HEK293 (cell line): ENCODE data around the gene HHAT.

Experiments
- CTCF ChIA-PET: fragments of 350-600 bp; formaldehyde crosslinking; extraction: SDS; loops from one replicate; lab custom pipeline; 2021; ENCODE audit warnings: antibody characterized with exemption; lab: Yijun Ruan, JAX
- POLR2A ChIA-PET: fragments of 300-600 bp; formaldehyde crosslinking; extraction: SDS; loops from one replicate; lab custom pipeline; 2020; ENCODE audit warnings: antibody characterized with exemption, inconsistent platforms; lab: Yijun Ruan, JAX
- H3K27ac ChIP-seq: fragments of 200-500 bp; sonication (Bioruptor generic); 2 replicates; pipeline ENCODE4 v1.5.1; 2014; ENCODE audit warnings: low read depth, low read length, control low read depth, inconsistent platforms; ENCODE audit errors: extremely low read depth
- H3K36me3 ChIP-seq, 2 experiments: fragments of 200-500 bp in 1 of 2; sonication (Bioruptor generic) in 1 of 2; 1 replicate in 1 of 2; 2 replicates in 1 of 2; pipeline ENCODE4 v1.5.1; 2014 to 2017; ENCODE audit warnings: inconsistent platforms in 2 of 2, low read length in 2 of 2; ENCODE audit not compliant: control insufficient read depth in 2 of 2, insufficient read depth in 1 of 2
- H3K4me1 ChIP-seq: fragments of 200-500 bp; sonication (Bioruptor generic); 2 replicates; pipeline ENCODE4 v1.5.1; 2014; ENCODE audit warnings: mild to moderate bottlenecking, low read length, inconsistent platforms; ENCODE audit not compliant: control insufficient read depth, insufficient read depth
- H3K4me3 ChIP-seq: 2 replicates; pipeline ENCODE4 v1.5.1; 2011; ENCODE audit warnings: low read depth, mild to moderate bottlenecking, control low read depth, low read length, moderate library complexity
- H3K9me3 ChIP-seq: fragments of 200-500 bp; sonication (Bioruptor generic); 2 replicates; pipeline ENCODE4 v1.5.1; 2014; ENCODE audit warnings: low read depth, low read length, inconsistent platforms; ENCODE audit not compliant: control insufficient read depth, insufficient read depth
- AEBP2 ChIP-seq: fragments of 450-650 bp; formaldehyde crosslinking; IDR thresholded peaks from 2 replicates; pipeline ENCODE4 v1.5.1; 2016; ENCODE audit warnings: missing biosample characterization, missing genetic modification characterization, borderline replicate concordance
- ATF2 ChIP-seq: fragments of 450-650 bp; formaldehyde crosslinking; IDR thresholded peaks from 2 replicates; pipeline ENCODE4 v1.5.1; 2016; ENCODE audit warnings: missing biosample characterization, missing genetic modification characterization, low read depth
- EGR2 ChIP-seq: fragments of 450-650 bp; formaldehyde crosslinking; IDR thresholded peaks from 2 replicates; pipeline ENCODE4 v1.5.1; 2016; ENCODE audit warnings: low read depth, missing biosample characterization, missing genetic modification characterization
- ELK4 ChIP-seq: IDR thresholded peaks from 2 replicates; pipeline ENCODE4 v1.6.1; 2011; ENCODE audit warnings: mild to moderate bottlenecking, low read depth, low read length, borderline replicate concordance
- KLF16 ChIP-seq: fragments of 450-650 bp; formaldehyde crosslinking; IDR thresholded peaks from 2 replicates; pipeline ENCODE4 v1.5.1; 2017; ENCODE audit warnings: missing biosample characterization, missing genetic modification characterization
- PRDM4 ChIP-seq: fragments of 450-650 bp; formaldehyde crosslinking; IDR thresholded peaks from 2 replicates; pipeline ENCODE4 v1.5.1; 2017; ENCODE audit warnings: missing biosample characterization, missing genetic modification characterization
- SETDB1 ChIP-seq: IDR thresholded peaks from one replicate; pipeline ENCODE4 v1.6.1; 2017; ENCODE audit warnings: mild to moderate bottlenecking, low read length, moderate library complexity, mixed read lengths; ENCODE audit not compliant: insufficient read length
- ZBTB21 ChIP-seq: fragments of 450-650 bp; formaldehyde crosslinking; IDR thresholded peaks from 2 replicates; pipeline ENCODE4 v1.5.1; 2017; ENCODE audit warnings: missing biosample characterization, missing genetic modification characterization
- ZBTB44 ChIP-seq: fragments of 450-650 bp; IDR thresholded peaks from 2 replicates; pipeline ENCODE4 v1.5.1; 2018; ENCODE audit warnings: missing biosample characterization, mild to moderate bottlenecking, missing genetic modification characterization
- ZBTB7A ChIP-seq: fragments of 450-650 bp; formaldehyde crosslinking; IDR thresholded peaks from 2 replicates; pipeline ENCODE4 v1.5.1; 2016; ENCODE audit warnings: low read depth, missing biosample characterization, missing genetic modification characterization
- ZEB2 ChIP-seq: fragments of 450-650 bp; formaldehyde crosslinking; IDR thresholded peaks from 2 replicates; pipeline ENCODE4 v1.5.1; 2016; ENCODE audit warnings: missing biosample characterization, missing genetic modification characterization
- ZFP37 ChIP-seq: fragments of 450-650 bp; formaldehyde crosslinking; IDR thresholded peaks from 2 replicates; pipeline ENCODE4 v1.5.1; 2016; ENCODE audit warnings: missing biosample characterization, missing genetic modification characterization
- ZNF175 ChIP-seq: fragments of 450-650 bp; formaldehyde crosslinking; IDR thresholded peaks from 2 replicates; pipeline ENCODE4 v1.5.1; 2016; ENCODE audit warnings: missing biosample characterization, missing genetic modification characterization
- ZNF354C ChIP-seq: fragments of 450-650 bp; formaldehyde crosslinking; IDR thresholded peaks from 2 replicates; pipeline ENCODE4 v1.5.1; 2016; ENCODE audit warnings: missing biosample characterization, missing genetic modification characterization, low read depth, borderline replicate concordance
- ZNF37A ChIP-seq: fragments of 450-650 bp; IDR thresholded peaks from 2 replicates; pipeline ENCODE4 v1.5.1; 2018; ENCODE audit warnings: missing biosample characterization, missing genetic modification characterization
- ZNF76 ChIP-seq: fragments of 450-650 bp; formaldehyde crosslinking; IDR thresholded peaks from 2 replicates; pipeline ENCODE4; 2016; ENCODE audit warnings: low read depth, missing biosample characterization, missing genetic modification characterization, borderline replicate concordance
- ZSCAN30 ChIP-seq: fragments of 450-650 bp; IDR thresholded peaks from 2 replicates; pipeline ENCODE4 v1.5.1; 2018; ENCODE audit warnings: missing biosample characterization, mild to moderate bottlenecking, missing genetic modification characterization, moderate library complexity
- TF ChIP-seq, protein P1 (sequence below): fragments of 450-650 bp; formaldehyde crosslinking; IDR thresholded peaks from 2 replicates; pipeline ENCODE4 v1.5.1; 2016; ENCODE audit warnings: missing biosample characterization, missing genetic modification characterization
- TF ChIP-seq, protein P2 (sequence below): fragments of 450-650 bp; formaldehyde crosslinking; conservative IDR thresholded peaks from 2 replicates; pipeline ENCODE4 v1.5.1; 2016; ENCODE audit warnings: low read depth, missing biosample characterization, missing genetic modification characterization
- TF ChIP-seq, protein P3 (sequence below): fragments of 450-650 bp; formaldehyde crosslinking; IDR thresholded peaks from 2 replicates; pipeline ENCODE4 v1.5.1; 2016; ENCODE audit warnings: missing biosample characterization, missing genetic modification characterization

The HHAT gene

DNA sequence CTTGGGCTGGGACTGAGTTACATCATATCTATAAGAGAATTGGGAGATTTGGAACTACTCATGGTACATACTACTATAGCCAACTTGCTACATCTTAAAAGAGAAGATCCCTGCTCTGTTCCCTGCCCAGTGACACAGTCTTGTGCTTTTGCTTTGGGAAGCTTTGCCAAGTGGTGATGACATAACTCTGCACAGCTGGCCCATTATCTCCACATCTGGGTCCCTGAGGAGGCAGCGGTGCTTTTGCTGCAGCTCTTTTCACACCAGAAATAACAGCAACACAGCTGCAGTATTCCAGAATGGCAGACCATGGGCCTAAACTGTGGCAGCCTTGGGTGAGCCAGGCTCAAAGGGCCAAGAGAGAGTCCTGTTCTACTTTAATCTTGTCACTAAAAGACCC, 296.0 kb downstream of the HHAT start:
- TF ChIP-seq SETDB1 (no peak), ZBTB44 (tag by site-specific recombination) (no peak), ZNF76 (tag by site-specific recombination) (no peak), ELK4 (no peak), AEBP2 (no peak), ZEB2 (tag by site-specific recombination) (no peak), ZNF37A (tag by site-specific recombination) (no peak), ZSCAN30 (tag by site-specific recombination) (no peak), ZBTB7A (tag by site-specific recombination) (no peak)
- TF ChIP-seq, protein P1, sequence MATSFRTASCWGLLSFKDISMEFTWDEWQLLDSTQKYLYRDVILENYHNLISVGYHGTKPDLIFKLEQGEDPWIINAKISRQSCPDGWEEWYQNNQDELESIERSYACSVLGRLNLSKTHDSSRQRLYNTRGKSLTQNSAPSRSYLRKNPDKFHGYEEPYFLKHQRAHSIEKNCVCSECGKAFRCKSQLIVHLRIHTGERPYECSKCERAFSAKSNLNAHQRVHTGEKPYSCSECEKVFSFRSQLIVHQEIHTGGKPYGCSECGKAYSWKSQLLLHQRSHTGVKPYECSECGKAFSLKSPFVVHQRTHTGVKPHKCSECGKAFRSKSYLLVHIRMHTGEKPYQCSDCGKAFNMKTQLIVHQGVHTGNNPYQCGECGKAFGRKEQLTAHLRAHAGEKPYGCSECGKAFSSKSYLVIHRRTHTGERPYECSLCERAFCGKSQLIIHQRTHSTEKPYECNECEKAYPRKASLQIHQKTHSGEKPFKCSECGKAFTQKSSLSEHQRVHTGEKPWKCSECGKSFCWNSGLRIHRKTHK (tag by site-specific recombination): no peak
- TF ChIP-seq, protein P2, sequence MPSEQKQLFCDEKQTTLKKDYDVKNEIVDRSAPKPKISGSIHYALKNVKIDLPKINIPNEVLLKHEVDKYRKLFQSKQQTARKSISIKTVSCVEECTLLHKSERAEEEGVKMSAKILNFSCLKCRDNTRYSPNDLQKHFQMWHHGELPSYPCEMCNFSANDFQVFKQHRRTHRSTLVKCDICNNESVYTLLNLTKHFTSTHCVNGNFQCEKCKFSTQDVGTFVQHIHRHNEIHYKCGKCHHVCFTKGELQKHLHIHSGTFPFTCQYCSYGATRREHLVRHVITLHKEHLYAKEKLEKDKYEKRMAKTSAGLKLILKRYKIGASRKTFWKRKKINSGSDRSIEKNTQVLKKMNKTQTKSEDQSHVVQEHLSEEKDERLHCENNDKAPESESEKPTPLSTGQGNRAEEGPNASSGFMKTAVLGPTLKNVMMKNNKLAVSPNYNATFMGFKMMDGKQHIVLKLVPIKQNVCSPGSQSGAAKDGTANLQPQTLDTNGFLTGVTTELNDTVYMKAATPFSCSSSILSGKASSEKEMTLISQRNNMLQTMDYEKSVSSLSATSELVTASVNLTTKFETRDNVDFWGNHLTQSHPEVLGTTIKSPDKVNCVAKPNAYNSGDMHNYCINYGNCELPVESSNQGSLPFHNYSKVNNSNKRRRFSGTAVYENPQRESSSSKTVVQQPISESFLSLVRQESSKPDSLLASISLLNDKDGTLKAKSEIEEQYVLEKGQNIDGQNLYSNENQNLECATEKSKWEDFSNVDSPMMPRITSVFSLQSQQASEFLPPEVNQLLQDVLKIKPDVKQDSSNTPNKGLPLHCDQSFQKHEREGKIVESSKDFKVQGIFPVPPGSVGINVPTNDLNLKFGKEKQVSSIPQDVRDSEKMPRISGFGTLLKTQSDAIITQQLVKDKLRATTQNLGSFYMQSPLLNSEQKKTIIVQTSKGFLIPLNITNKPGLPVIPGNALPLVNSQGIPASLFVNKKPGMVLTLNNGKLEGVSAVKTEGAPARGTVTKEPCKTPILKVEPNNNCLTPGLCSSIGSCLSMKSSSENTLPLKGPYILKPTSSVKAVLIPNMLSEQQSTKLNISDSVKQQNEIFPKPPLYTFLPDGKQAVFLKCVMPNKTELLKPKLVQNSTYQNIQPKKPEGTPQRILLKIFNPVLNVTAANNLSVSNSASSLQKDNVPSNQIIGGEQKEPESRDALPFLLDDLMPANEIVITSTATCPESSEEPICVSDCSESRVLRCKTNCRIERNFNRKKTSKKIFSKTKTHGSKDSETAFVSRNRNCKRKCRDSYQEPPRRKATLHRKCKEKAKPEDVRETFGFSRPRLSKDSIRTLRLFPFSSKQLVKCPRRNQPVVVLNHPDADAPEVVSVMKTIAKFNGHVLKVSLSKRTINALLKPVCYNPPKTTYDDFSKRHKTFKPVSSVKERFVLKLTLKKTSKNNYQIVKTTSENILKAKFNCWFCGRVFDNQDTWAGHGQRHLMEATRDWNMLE: no peak
- Histone ChIP-seq H3K4me3 (no peak overlapping the region), H3K4me1 (no peaks in the 10 kb centered on the region), H3K27ac (no peak overlapping the region), H3K36me3 (no peaks in the 10 kb centered on the region), H3K9me3 (no peaks in the 10 kb centered on the region)
- POLR2A ChIA-PET: no interaction called here
- CTCF ChIA-PET: interaction anchor here (0.6 kb wide), 1 partner anchor 764 kb away, joined by 3 read pairs; no protein-coding TSS in a partner anchor

GRCh38 chr1:210625715-210626114, 297.0 kb downstream of the HHAT start:
- ChIA-PET POLR2A (no interaction called here), CTCF (no interaction called here)
- Histone ChIP-seq H3K4me3 (no peak overlapping the region), H3K9me3 (no peaks in the 10 kb centered on the region), H3K27ac (no peak overlapping the region), H3K4me1 (no peaks in the 10 kb centered on the region), H3K36me3 (no peaks in the 10 kb centered on the region)
- TF ChIP-seq KLF16: no peak
- no peak for TF ChIP-seq ZBTB21 (tag by site-specific recombination)
- TF ChIP-seq EGR2: no peak
- TF ChIP-seq, protein P3, sequence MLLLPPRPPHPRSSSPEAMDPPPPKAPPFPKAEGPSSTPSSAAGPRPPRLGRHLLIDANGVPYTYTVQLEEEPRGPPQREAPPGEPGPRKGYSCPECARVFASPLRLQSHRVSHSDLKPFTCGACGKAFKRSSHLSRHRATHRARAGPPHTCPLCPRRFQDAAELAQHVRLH (tag by site-specific recombination): no peak
- TF ChIP-seq PRDM4 (tag by site-specific recombination): no peak
- no peak for TF ChIP-seq ZFP37 (tag by site-specific recombination)
- no peak for TF ChIP-seq ATF2
- TF ChIP-seq ZNF354C (tag by site-specific recombination): no peak
- no peak for TF ChIP-seq ZNF175 (tag by site-specific recombination)
